GM10248 (cell line): ENCODE data around the gene CCDC120.

Experiments used
- CTCF ChIA-PET: fragments of 300-600 bp; sonication (Branson Sonifier 250); formaldehyde crosslinking; extraction: SDS; loops from one replicate; lab custom pipeline; 2021; ENCODE audit warnings: antibody characterized with exemption; lab: Yijun Ruan, JAX
- POLR2A ChIA-PET: fragments of 350-650 bp; sonication (Branson Sonifier 250); formaldehyde crosslinking; extraction: SDS; loops from one replicate; lab custom pipeline; 2020; ENCODE audit warnings: antibody characterized with exemption; lab: Yijun Ruan, JAX
- DNase-seq: peaks from one replicate; pipeline ENCODE4 v3.0.0; 2012; ENCODE audit errors: extremely low spot score
- CTCF ChIP-seq: IDR thresholded peaks from 2 replicates; pipeline ENCODE4 v1.5.1; 2012; ENCODE audit warnings: mild to moderate bottlenecking, low read depth; ENCODE audit errors: extremely low read depth, missing control alignments, control extremely low read depth

The CCDC120 gene

GRCh38 chrX:49106296-49106695 lies 47.5 kb downstream of the CCDC120 start:
- DNase-seq = no peak
- ChIA-PET CTCF (interaction anchor here (1.1 to 1.8 kb wide), 2 partner anchors 10 to 104 kb away, joined by 3 to 5 read pairs; partner anchors contain the start of gene GRIPAP1), POLR2A (no interaction called here)
- no peak for TF ChIP-seq CTCF

- CTCF ChIA-PET = interaction anchor here (1.1 to 1.8 kb wide), 2 partner anchors 11 to 105 kb away, joined by 3 to 5 read pairs; partner anchors contain the start of gene GRIPAP1
- TF ChIP-seq CTCF = peak; percentile 16
- POLR2A ChIA-PET = no interaction called here
- no peak for DNase-seq
Measured at GRCh38 chrX:49106930-49107329, 48.1 kb downstream of the CCDC120 start.

GRCh38 chrX:49108641-49109040 lies 49.8 kb downstream of the CCDC120 start:
- ChIA-PET CTCF (no interaction called here), POLR2A (no interaction called here)
- no peak for DNase-seq
- TF ChIP-seq CTCF = no peak

GRCh38 chrX:49110417-49110816 lies 51.6 kb downstream of the CCDC120 start:
- DNase-seq = no peak
- ChIA-PET POLR2A (no interaction called here), CTCF (interaction anchor here (1.1 to 1.8 kb wide), 3 partner anchors 13 to 62 kb away, joined by 3 to 4 read pairs (median 3); partner anchors contain the start of gene GPKOW)
- TF ChIP-seq CTCF = no peak

- ChIA-PET CTCF (interaction anchor here (1.3 kb wide), 1 partner anchor 61 kb away, joined by 3 read pairs; no protein-coding TSS in a partner anchor), POLR2A (no interaction called here)
- TF ChIP-seq CTCF = no peak
- no peak for DNase-seq
Measured at GRCh38 chrX:49111791-49112190, 53.0 kb downstream of the CCDC120 start.

- POLR2A ChIA-PET = no interaction called here
- CTCF ChIA-PET = no interaction called here
- no peak for DNase-seq
- TF ChIP-seq CTCF = no peak
Measured at GRCh38 chrX:49116076-49116475, 57.3 kb downstream of the CCDC120 start.
